ENCODE data around the gene DNAJC9. TPM values are rescaled to one million over a fixed set of nuclear protein-coding genes. Genes with fewer than 3 reads are reported as not detected.
A peak's percentile ranks its signal among the peaks of the same experiment; 100 is the strongest.

The DNAJC9 gene
- polyA plus RNA-seq, 2 of the 4 experiments (the other 2 are of a cell fraction) = 45.6 to 56.3 TPM

DNA sequence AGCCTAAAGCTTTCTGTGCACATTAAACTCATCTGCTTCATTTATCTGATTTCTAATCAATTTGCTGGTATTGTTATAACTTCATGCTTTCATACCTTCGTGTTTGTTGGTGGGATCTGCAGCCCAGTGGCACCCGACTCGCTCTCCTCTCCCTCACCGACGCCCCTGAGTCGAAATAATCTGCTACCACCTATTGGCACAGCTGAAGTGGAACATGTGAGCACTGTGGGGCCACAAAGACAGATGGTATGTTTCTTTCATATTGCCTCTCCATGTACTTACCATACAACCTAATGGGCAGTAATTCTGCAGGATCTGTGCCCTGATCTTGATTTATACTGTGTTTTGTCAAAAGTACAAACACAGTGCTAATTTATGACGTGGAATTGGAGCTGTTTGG lies 12.4 kb downstream of the DNAJC9 start:
- 93% methylated on average over 7 of the region's 7 CpGs for WGBS (ENCODE audit: missing lambda C conversion rate)
- Histone ChIP-seq H3K9me3 (no peaks in the 10 kb centered on the region), H3K4me3 (no peak overlapping the region), H3K27ac (no peak overlapping the region), H3K4me2 (no peak overlapping the region), H3K4me1 (no peaks in the 10 kb centered on the region)
- ChIA-PET POLR2A (interaction anchor here (2.2 kb wide), 1 partner anchor 12 kb away, joined by 15 read pairs; the partner anchor contains the start of gene DNAJC9), CTCF (interaction anchor here (2.5 kb wide), 1 partner anchor 16 kb away, joined by 7 read pairs; no protein-coding TSS in a partner anchor)
- no peak for DNase-seq (ENCODE audit: low read depth in 1 of 2, low spot score in 1 of 2)
- TF ChIP-seq ESRRA (IDR thresholded peaks at IDR 0.05; ENCODE audit: borderline replicate concordance, low read length) (no peak), POLR2A (IDR thresholded peaks at IDR 0.05; ENCODE audit: low read length) (no peak), FOXS1 (CRISPR knock-in tag; IDR thresholded peaks at IDR 0.05) (no peak), ELK1 (IDR thresholded peaks at IDR 0.05; ENCODE audit: low read depth, low read length) (no peak), EHMT2 (IDR thresholded peaks at IDR 0.05; ENCODE audit: low read depth) (no peak), KDM5A (IDR thresholded peaks at IDR 0.05) (no peak), MYC (IDR thresholded peaks at IDR 0.05; ENCODE audit: borderline replicate concordance, low read length) (no peak), ZSCAN20 (CRISPR knock-in tag; IDR thresholded peaks at IDR 0.05) (no peak), CHD2 (IDR thresholded peaks at IDR 0.05; ENCODE audit: low read length, partially characterized antibody) (no peak), HEYL (CRISPR knock-in tag; IDR thresholded peaks at IDR 0.05) (no peak), RFX5 (IDR thresholded peaks at IDR 0.05) (no peak), RNF2 (IDR thresholded peaks at IDR 0.05; ENCODE audit: borderline replicate concordance, low read depth) (no peak), PHF8 (IDR thresholded peaks at IDR 0.05; ENCODE audit: borderline replicate concordance, low read depth) (no peak), NFE2L2 (conservative IDR thresholded peaks at IDR 0.05; ENCODE audit: low read length) (no peak)
- TF ChIP-seq, protein P1, sequence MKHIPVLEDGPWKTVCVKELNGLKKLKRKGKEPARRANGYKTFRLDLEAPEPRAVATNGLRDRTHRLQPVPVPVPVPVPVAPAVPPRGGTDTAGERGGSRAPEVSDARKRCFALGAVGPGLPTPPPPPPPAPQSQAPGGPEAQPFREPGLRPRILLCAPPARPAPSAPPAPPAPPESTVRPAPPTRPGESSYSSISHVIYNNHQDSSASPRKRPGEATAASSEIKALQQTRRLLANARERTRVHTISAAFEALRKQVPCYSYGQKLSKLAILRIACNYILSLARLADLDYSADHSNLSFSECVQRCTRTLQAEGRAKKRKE (CRISPR knock-in tag; IDR thresholded peaks at IDR 0.05; ENCODE audit: low read depth) = no peak
- TF ChIP-seq, protein P2, sequence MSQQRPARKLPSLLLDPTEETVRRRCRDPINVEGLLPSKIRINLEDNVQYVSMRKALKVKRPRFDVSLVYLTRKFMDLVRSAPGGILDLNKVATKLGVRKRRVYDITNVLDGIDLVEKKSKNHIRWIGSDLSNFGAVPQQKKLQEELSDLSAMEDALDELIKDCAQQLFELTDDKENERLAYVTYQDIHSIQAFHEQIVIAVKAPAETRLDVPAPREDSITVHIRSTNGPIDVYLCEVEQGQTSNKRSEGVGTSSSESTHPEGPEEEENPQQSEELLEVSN (IDR thresholded peaks at IDR 0.05; ENCODE audit: borderline replicate concordance, low read depth) = no peak
- no peak for FAIRE-seq
- no peak for ATAC-seq

GRCh38 chr10:73233883-73234282 lies 13.2 kb downstream of the DNAJC9 start:
- H3K4me1 ChIP-seq = no peaks in the 10 kb centered on the region
- H3K27ac ChIP-seq = no peak overlapping the region
- 89% methylated on average over 2 of the region's 2 CpGs for WGBS (ENCODE audit: missing lambda C conversion rate)
- CTCF ChIA-PET = interaction anchor here (2.5 kb wide), 1 partner anchor 15 kb away, joined by 7 read pairs; no protein-coding TSS in a partner anchor
- ATAC-seq (no peak), FAIRE-seq (no peak), DNase-seq (ENCODE audit: low read depth in 1 of 2, low spot score in 1 of 2) (no peak)
- H3K4me2 ChIP-seq = no peak overlapping the region
- no peak for TF ChIP-seq ZSCAN20 (CRISPR knock-in tag; IDR thresholded peaks at IDR 0.05)
- TF ChIP-seq HEYL (CRISPR knock-in tag; IDR thresholded peaks at IDR 0.05) = no peak
- no peak for TF ChIP-seq RNF2 (IDR thresholded peaks at IDR 0.05; ENCODE audit: borderline replicate concordance, low read depth)
- TF ChIP-seq CBX8 (IDR thresholded peaks at IDR 0.05) = no peak
- no peak for TF ChIP-seq EP300 (IDR thresholded peaks at IDR 0.05)
- no peak for TF ChIP-seq GATA3 (IDR thresholded peaks at IDR 0.05; ENCODE audit: borderline replicate concordance)
- no peak for TF ChIP-seq POLR2A (IDR thresholded peaks at IDR 0.05; ENCODE audit: low read length)
- H3K4me3 ChIP-seq = no peak overlapping the region
- no peaks in the 10 kb centered on the region for H3K9me3 ChIP-seq
- POLR2A ChIA-PET = interaction anchor here (2.2 kb wide), 1 partner anchor 13 kb away, joined by 15 read pairs; the partner anchor contains the start of gene DNAJC9

DNA sequence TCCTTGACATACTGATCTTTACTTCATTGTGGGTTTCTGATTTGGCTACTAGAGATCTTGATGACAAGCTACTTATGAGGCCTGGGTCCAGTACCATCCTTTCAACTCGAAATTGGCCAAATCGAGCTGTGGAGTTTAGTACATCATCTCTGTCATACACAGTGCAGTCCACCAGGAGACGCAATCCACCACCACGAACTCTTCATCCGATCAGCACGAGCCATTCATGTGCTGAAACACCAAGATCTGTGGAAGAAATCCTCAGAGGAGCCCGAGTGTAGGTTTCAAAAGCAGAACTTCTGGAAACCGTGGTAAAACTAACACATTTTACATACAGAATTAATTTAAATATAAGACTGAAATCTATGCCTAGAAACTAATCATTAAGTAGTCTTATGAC lies 14.2 kb downstream of the DNAJC9 start:
- Histone ChIP-seq H3K4me1 (no peaks in the 10 kb centered on the region), H3K4me3 (no peak overlapping the region), H3K9me3 (no peaks in the 10 kb centered on the region), H3K4me2 (no peak overlapping the region), H3K27ac (no peak overlapping the region)
- ATAC-seq (peak; percentile 64 to 73; a peak in 3 of 6 replicates), FAIRE-seq (no peak), DNase-seq (ENCODE audit: low read depth in 1 of 2, low spot score in 1 of 2) (peak in 1 of 2 experiments; percentile 36)
- 90% methylated on average over 8 of the region's 8 CpGs for WGBS (ENCODE audit: missing lambda C conversion rate)
- ChIA-PET POLR2A (no interaction called here), CTCF (interaction anchor here (0.5 kb wide), 1 partner anchor 158 kb away, joined by 3 read pairs; no protein-coding TSS in a partner anchor)
- TF ChIP-seq MAX (IDR thresholded peaks at IDR 0.05) (no peak), JUNB (IDR thresholded peaks at IDR 0.05) (no peak), JUN (IDR thresholded peaks at IDR 0.05) (no peak), KDM5A (IDR thresholded peaks at IDR 0.05) (no peak), GATA3 (IDR thresholded peaks at IDR 0.05; ENCODE audit: borderline replicate concordance) (no peak), CHD4 (IDR thresholded peaks at IDR 0.05; ENCODE audit: borderline replicate concordance) (no peak), HOXB5 (CRISPR knock-in tag; IDR thresholded peaks at IDR 0.05) (no peak), HEYL (CRISPR knock-in tag; IDR thresholded peaks at IDR 0.05) (no peak), NFE2L2 (conservative IDR thresholded peaks at IDR 0.05; ENCODE audit: low read length) (0 out of 2 replicates have a peak, but pooled peaks have one; percentile 2), CHD2 (IDR thresholded peaks at IDR 0.05; ENCODE audit: low read length, partially characterized antibody) (no peak), CEBPB (IDR thresholded peaks at IDR 0.05) (no peak), RAD21 (conservative IDR thresholded peaks at IDR 0.05 in 1 of 2, IDR thresholded peaks at IDR 0.05 in 1 of 2) (peak in 1 of 2 experiments; percentile 16; a peak in 1 of 5 replicates), CBX2 (IDR thresholded peaks at IDR 0.05; ENCODE audit: borderline replicate concordance, low read depth) (no peak), RCOR1 (IDR thresholded peaks at IDR 0.05; ENCODE audit: low read depth, low read length) (no peak)

Data from A549 (cell line).